Measurements from ENCODE around the gene EPB41L1. TPM values are rescaled to one million over a fixed set of nuclear protein-coding genes. Genes with fewer than 3 reads are reported as not detected.

Gene EPB41L1
- polyA plus RNA-seq, 3 donors, result 67.5 to 72.0 (median 72.0) TPM

GRCh38 chr20:36217226-36217625 lies 62.7 kb downstream of the EPB41L1 start:
- DNase-seq (ENCODE audit: low read depth in 3 of 3, low spot score in 2 of 3), result no peak

GRCh38 chr20:36218380-36219064 lies 64.0 kb downstream of the EPB41L1 start:
- DNase-seq (ENCODE audit: low read depth in 3 of 3, low spot score in 2 of 3), result no peak

DNA sequence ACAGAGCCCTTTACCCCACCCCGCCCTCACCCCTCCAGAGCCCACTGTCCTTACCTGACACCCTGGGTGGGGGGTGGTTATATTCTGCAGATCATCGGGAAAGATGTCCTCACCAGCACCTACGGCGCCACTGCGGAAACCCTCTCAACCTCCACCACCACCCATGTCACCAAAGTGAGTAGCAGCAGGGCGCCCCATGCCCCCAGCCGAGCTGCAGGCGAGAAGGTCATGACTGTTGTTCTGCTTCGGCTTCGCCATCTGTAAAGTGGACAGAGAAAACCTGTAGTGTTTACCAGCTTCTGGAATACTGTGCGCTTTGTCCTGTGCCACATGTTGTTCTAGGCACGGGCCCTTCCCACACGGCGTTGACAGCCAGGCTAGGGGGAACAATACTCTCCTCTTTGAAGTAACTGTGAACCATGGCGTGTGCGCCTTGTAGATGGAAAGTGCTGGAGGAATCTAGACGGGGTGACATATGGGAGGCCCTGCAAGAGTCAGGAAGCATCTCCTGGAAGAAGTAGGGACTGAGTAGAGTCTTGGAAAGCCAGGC lies 65.2 kb downstream of the EPB41L1 start:
- no peak for DNase-seq (ENCODE audit: low read depth in 3 of 3, low spot score in 2 of 3)

DNA sequence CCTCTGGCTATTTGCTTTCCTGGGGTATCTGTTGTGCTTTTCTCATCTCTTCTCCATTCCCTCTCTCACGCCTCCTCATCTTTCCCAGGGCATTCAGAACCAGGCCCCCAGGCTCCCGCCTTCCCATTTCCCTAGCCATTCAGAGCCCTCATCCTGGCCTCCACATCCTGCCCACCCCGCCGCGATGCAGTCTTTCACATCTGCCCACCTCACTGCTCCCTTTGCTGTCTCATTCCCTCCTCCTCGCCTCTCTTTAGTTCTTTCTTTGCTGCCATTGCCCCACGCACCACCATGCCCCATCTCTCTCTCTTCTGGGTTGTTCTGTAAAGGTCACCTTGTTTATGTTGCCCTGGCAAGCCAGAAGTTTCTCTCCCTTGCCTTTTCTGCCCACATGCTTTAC lies 71.1 kb downstream of the EPB41L1 start:
- no peak for DNase-seq (ENCODE audit: low read depth in 3 of 3, low spot score in 2 of 3)

GRCh38 chr20:36228770-36229169 lies 74.2 kb downstream of the EPB41L1 start:
- no peak for DNase-seq (ENCODE audit: low read depth in 3 of 3, low spot score in 2 of 3)

- DNase-seq (ENCODE audit: low read depth in 3 of 3, low spot score in 2 of 3), result no peak
These were observed 75.5 kb downstream of the EPB41L1 start for GRCh38 chr20:36230019-36230418.

GRCh38 chr20:36231331-36231730 lies 76.8 kb downstream of the EPB41L1 start:
- no peak for DNase-seq (ENCODE audit: low read depth in 3 of 3, low spot score in 2 of 3)

- no peak for DNase-seq (ENCODE audit: low read depth in 3 of 3, low spot score in 2 of 3)
These were observed 80.3 kb downstream of the EPB41L1 start for GRCh38 chr20:36234771-36235320.

- peak; percentile 56 to 67 (median 57) for DNase-seq (ENCODE audit: low read depth in 3 of 3, low spot score in 2 of 3)
These were observed 81.6 kb downstream of the EPB41L1 start, which contains the start of gene AAR2 for GRCh38 chr20:36235892-36236785. Gene AAR2 (plus strand): TSS chr20:36236478. CDS start chr20:36239869, 3,391 bp downstream.

- DNase-seq (ENCODE audit: low read depth in 3 of 3, low spot score in 2 of 3), result no peak
These were observed 82.2 kb downstream of the EPB41L1 start for GRCh38 chr20:36236786-36237121.

DNA sequence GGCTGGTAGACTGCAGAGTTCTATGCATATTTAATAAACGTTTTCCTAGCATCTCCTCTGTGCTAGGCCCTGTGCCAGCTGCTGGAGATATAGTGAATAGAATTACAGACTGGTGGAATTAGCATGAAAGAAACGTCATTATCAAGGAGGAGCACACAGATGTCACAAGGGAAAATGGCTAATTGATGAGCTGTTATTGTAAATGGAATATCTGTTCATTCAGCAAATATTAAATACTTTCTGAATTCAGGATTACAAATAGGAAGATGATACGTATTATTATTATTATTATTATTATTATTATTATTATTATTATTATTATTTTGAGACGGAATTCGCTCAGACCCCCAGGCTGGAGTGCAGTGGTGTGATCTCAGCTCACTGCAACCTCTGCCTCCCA lies 82.9 kb downstream of the EPB41L1 start:
- DNase-seq (ENCODE audit: low read depth in 3 of 3, low spot score in 2 of 3), result no peak

DNA sequence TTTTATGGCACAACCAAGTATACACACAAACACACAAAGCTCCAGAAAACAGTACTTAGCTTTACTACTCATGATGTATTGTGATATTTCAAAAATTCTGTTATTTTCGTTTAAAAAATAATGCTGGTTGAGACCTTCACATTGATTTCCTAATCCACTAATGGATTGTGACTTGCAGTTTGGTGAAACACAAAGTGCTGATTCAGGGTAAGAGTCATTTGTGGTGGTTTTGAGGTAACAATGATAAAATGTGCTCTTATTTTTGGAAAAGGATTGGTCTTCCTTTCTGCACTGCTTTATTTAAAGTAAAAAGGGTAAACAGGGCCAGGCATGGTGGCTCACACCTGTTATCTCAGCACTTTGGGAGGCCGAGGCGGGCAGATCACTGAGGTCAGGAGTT lies 83.6 kb downstream of the EPB41L1 start:
- DNase-seq (ENCODE audit: low read depth in 3 of 3, low spot score in 2 of 3), result no peak

GRCh38 chr20:36238760-36239159 lies 84.2 kb downstream of the EPB41L1 start:
- DNase-seq (ENCODE audit: low read depth in 3 of 3, low spot score in 2 of 3), result no peak

- no peak for DNase-seq (ENCODE audit: low read depth in 3 of 3, low spot score in 2 of 3)
These were observed 85.5 kb downstream of the EPB41L1 start for GRCh38 chr20:36240076-36240475.

DNA sequence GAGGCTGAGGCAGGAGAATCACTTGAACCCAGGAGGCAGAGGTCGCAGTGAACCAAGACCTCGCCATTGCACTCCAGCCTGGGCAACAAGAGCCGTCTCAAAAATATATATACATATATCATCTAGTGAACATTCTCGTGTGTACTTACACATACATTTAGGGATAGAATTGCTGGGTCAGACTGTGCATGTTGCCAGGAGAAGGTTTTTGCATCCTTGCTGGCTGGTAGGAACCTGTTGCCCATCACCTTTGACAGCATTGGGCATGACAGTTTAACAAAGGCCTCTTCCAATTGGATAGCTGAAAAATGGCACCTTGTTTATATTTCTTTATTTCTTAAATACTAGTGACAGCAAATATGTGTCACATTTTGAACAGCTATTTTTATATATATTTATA lies 87.1 kb downstream of the EPB41L1 start:
- DNase-seq (ENCODE audit: low read depth in 3 of 3, low spot score in 2 of 3), result no peak

DNA sequence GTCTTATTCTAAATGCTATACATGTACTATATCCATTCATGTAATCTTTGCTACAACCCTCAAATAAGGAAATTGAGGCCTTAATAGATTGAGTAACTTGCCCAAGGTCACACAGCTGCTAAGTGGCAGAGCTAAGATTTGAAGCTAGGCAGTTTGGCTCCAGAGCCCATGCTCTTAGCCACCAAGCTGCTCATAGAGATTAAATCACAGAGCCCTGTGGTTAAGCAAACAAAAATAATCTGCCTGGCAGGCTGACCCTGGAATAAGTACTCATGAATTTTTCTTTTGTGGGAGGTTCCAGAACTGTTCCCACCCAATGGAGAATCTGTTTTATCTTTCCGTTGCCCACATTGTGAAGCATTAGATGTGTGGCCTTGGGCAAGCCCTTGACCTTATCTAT lies 89.2 kb downstream of the EPB41L1 start:
- no peak for DNase-seq (ENCODE audit: low read depth in 3 of 3, low spot score in 2 of 3)

DNA sequence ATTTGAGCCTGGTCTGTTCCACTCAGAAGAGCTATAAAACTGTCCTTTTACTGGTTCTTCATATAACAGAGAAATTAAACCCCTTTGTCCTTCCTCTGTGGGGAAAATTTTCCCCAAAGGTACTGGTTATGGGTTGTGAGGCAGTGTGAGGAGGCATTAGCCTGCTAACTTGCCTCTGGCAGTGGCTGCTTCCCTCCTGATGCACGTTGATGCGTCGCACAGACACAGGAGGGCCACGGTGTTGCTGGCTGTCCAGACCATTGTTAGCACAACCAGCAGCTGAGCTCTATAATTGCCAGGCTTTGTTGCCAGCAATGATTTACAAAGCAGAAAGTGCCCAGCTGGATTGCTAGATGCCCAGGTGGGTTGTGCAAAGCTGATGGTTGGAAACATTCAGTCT lies 91.9 kb downstream of the EPB41L1 start:
- DNase-seq (ENCODE audit: low read depth in 3 of 3, low spot score in 2 of 3), result no peak

DNA sequence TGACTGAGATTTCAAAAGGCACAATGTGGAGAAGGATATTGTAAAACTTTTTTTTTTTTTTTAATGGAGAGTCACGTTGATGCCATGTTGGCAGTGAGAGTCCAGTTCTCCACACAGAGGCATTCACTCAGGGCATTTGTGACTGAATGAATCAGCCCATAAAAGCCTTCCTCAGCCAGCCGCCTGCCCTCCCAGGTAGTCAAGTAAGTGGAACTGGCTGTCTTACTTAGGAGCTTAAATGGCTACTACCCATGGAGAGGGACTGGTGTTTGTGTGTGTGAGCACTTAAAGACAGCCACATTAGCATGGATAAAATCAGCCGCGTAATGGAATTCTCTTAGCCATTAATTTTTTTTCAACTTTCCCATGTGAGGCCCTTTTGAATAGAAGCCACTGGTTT lies 94.3 kb downstream of the EPB41L1 start:
- DNase-seq (ENCODE audit: low read depth in 3 of 3, low spot score in 2 of 3), result no peak

GRCh38 chr20:36249450-36249849 lies 94.9 kb downstream of the EPB41L1 start:
- DNase-seq (ENCODE audit: low read depth in 3 of 3, low spot score in 2 of 3), result no peak

GRCh38 chr20:36251426-36251825 lies 96.9 kb downstream of the EPB41L1 start:
- DNase-seq (ENCODE audit: low read depth in 3 of 3, low spot score in 2 of 3), result no peak

DNA sequence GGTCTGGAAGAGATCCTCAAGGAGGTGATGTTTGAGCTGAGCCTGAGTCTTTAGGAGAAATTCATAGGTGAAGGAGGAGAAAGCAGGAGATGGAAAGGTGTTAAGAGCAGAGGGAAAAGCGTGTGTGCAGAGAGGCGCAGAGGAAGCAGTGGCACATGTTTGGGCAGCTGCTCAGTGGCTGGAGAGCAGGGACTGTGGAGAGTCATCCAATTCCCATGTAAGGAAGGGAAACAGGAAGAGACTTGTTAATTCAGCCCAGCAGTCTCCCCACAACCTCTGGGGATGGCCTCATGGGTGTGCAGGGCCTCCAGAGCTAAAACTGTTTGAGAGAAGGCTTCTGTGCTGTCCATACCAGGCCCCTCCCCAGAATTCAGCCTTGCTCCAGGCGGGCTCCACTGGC lies 98.0 kb downstream of the EPB41L1 start:
- DNase-seq (ENCODE audit: low read depth in 3 of 3, low spot score in 2 of 3), result no peak

Data from right renal cortex interstitium (tissue), 3 donors.